Astrocyte of the cerebellum (primary cell): ENCODE results near the gene DOCK3.
"Not testable (repeated sequence)": the region's sequence is repeated elsewhere in the genome, so short reads cannot be mapped to it uniquely, and the experiment has no call there.

ENCODE experiments used
- DNase-seq: peaks from one replicate; pipeline ENCODE4 v3.0.0-alpha.2; 2011; ENCODE audit warnings: low read depth
- H3K4me3 ChIP-seq: 2 replicates; pipeline ENCODE4 v1.5.1; 2011; ENCODE audit warnings: mild to moderate bottlenecking, low read depth, low read length, moderate library complexity
- in situ Hi-C: cut with HindIII; loops from 2 replicates; pipeline ENCODE4 v1.10.0; 2017; ENCODE audit warnings: low sequenced_read_pairs
- TF ChIP-seq, protein P1 (sequence below): IDR thresholded peaks from 2 replicates; pipeline ENCODE4 v1.5.1; 2012; ENCODE audit warnings: low read length, low read depth, moderate library complexity, mild to moderate bottlenecking; ENCODE audit errors: missing control alignments

DOCK3 gene

GRCh38 chr3:50862221-50862620 lies 187.5 kb downstream of the DOCK3 start:
- TF ChIP-seq, protein P1, sequence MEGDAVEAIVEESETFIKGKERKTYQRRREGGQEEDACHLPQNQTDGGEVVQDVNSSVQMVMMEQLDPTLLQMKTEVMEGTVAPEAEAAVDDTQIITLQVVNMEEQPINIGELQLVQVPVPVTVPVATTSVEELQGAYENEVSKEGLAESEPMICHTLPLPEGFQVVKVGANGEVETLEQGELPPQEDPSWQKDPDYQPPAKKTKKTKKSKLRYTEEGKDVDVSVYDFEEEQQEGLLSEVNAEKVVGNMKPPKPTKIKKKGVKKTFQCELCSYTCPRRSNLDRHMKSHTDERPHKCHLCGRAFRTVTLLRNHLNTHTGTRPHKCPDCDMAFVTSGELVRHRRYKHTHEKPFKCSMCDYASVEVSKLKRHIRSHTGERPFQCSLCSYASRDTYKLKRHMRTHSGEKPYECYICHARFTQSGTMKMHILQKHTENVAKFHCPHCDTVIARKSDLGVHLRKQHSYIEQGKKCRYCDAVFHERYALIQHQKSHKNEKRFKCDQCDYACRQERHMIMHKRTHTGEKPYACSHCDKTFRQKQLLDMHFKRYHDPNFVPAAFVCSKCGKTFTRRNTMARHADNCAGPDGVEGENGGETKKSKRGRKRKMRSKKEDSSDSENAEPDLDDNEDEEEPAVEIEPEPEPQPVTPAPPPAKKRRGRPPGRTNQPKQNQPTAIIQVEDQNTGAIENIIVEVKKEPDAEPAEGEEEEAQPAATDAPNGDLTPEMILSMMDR = no peak
- in situ Hi-C loops = no loop called here
- no peak for DNase-seq
- H3K4me3 ChIP-seq = no peak overlapping the region

- TF ChIP-seq, protein P1 = no peak
- H3K4me3 ChIP-seq = no peak overlapping the region
- no peak for DNase-seq
- in situ Hi-C loops = no loop called here
Observed at GRCh38 chr3:50873376-50874157, 198.8 kb downstream of the DOCK3 start.

DNA sequence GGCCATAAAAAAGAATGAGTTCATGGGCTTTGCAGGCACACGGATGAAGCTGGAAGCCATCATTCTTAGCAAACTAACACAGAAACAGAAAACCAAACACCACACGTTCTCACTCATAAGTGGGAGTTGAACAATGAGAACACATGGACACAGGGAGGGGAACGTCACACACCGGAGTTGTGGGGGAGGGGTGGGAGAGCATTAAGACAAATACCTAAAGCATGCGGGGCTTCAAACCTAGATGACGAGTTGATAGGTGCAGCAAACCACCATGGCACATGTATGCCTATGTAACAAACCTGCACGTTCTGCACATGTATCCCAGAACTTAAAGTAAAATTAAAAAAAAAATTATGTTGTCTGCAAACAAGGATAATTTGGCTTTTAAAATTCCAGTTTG lies 200.1 kb downstream of the DOCK3 start:
- DNase-seq, in situ Hi-C loops, H3K4me3 ChIP-seq: not testable (repeated sequence)

DNA sequence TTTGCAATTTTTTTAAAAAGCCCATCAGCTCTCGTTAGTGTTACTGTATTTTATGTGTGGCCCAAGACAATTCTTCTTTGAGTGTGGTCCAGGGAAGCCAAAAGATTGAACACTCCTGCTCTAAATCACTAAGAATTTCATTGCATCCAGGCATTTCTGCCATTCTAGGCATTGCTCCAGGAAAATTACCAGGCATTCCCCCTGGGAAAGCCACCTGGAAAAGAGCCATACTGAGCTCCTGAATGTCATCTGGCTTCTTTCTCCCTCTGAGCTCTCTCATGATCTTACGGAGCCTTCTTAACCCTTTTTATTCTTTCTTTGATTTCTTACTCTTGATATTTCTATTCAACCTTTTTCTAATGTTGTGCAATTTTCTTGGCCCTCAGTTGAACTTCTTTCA lies 202.2 kb downstream of the DOCK3 start:
- TF ChIP-seq, protein P1 = no peak
- no peak overlapping the region for H3K4me3 ChIP-seq
- no peak for DNase-seq
- in situ Hi-C loops = no loop called here

- DNase-seq, H3K4me3 ChIP-seq, in situ Hi-C loops: not testable (repeated sequence)
Observed at GRCh38 chr3:50882733-50883132, 208.0 kb downstream of the DOCK3 start.

- in situ Hi-C loops = no loop called here
- no peak for DNase-seq
- TF ChIP-seq, protein P1 = no peak
- no peak overlapping the region for H3K4me3 ChIP-seq
Observed at GRCh38 chr3:50883755-50884154, 209.0 kb downstream of the DOCK3 start.

GRCh38 chr3:50885070-50885850 lies 210.5 kb downstream of the DOCK3 start:
- DNase-seq = no peak
- no peak overlapping the region for H3K4me3 ChIP-seq
- in situ Hi-C loops = no loop called here
- TF ChIP-seq, protein P1 = no peak
